GM12873 (cell line): Measurements from ENCODE around the gene FBXO9.

Experiments
- CTCF ChIP-seq: IDR thresholded peaks from 2 replicates; pipeline ENCODE4 v1.5.1; 2012; ENCODE audit warnings: low read depth, mild to moderate bottlenecking, moderate library complexity, low read length, control low read depth; ENCODE audit not compliant: insufficient read depth; ENCODE audit errors: missing control alignments

FBXO9 gene

GRCh38 chr6:53065266-53066076 lies at the start of gene FBXO9:
TSS of gene FBXO9 (plus strand) at chr6:53065404. CDS start at chr6:53065790, 386 bp downstream.
- peak; percentile 3 for TF ChIP-seq CTCF

GRCh38 chr6:53015486-53015885 lies 49.7 kb upstream of the FBXO9 start:
- TF ChIP-seq CTCF, result no peak

GRCh38 chr6:53018446-53018845 lies 46.8 kb upstream of the FBXO9 start:
- no peak for TF ChIP-seq CTCF

GRCh38 chr6:53020005-53020744 lies 45.0 kb upstream of the FBXO9 start:
- no peak for TF ChIP-seq CTCF

- TF ChIP-seq CTCF, result no peak
Observed at GRCh38 chr6:53023323-53023722, 41.9 kb upstream of the FBXO9 start.

GRCh38 chr6:53026526-53026925 lies 38.7 kb upstream of the FBXO9 start:
- no peak for TF ChIP-seq CTCF

GRCh38 chr6:53027131-53027718 lies 38.0 kb upstream of the FBXO9 start:
- no peak for TF ChIP-seq CTCF
